Calu3 (cell line): ENCODE measurements around the gene SLC12A8. TPM values are rescaled to one million over a fixed set of nuclear protein-coding genes. Genes with fewer than 3 reads are reported as not detected.

ENCODE experiments used
- BruUV-seq: library from RNA; stranded (reverse); fragments of 400-500 nt; replicated peaks from 2 replicates; lab custom pipeline; 2021; lab: Mats Ljungman, UMichigan
- CTCF ChIA-PET: fragments of 300-600 bp; sonication (Branson Sonifier 250); formaldehyde crosslinking; loops from one replicate; lab custom pipeline; 2022; ENCODE audit warnings: antibody characterized with exemption; lab: Charles Lee
- DNase-seq: peaks from one replicate; pipeline ENCODE4 v3.0.0; 2022
- H3K27ac Mint-ChIP-seq: one replicate; pipeline ENCODE4 v1.8.0; 2022; ENCODE audit warnings: mixed read lengths; ENCODE audit not compliant: unreplicated experiment
- H3K27me3 Mint-ChIP-seq: one replicate; pipeline ENCODE4 v1.8.0; 2022; ENCODE audit warnings: mixed read lengths; ENCODE audit not compliant: unreplicated experiment
- H3K36me3 Mint-ChIP-seq: one replicate; pipeline ENCODE4 v1.8.0; 2022; ENCODE audit warnings: mild to moderate bottlenecking, moderate library complexity, mixed read lengths; ENCODE audit not compliant: insufficient read depth, unreplicated experiment
- H3K4me1 Mint-ChIP-seq: one replicate; pipeline ENCODE4 v1.8.0; 2022; ENCODE audit warnings: mild to moderate bottlenecking, low read depth, mixed read lengths; ENCODE audit not compliant: unreplicated experiment
- H3K4me3 Mint-ChIP-seq: one replicate; pipeline ENCODE4 v1.8.0; 2022; ENCODE audit warnings: mild to moderate bottlenecking, low read depth, moderate library complexity, mixed read lengths; ENCODE audit not compliant: unreplicated experiment
- H3K9me3 Mint-ChIP-seq: one replicate; pipeline ENCODE4 v1.8.0; 2022; ENCODE audit warnings: low read depth, mixed read lengths; ENCODE audit not compliant: unreplicated experiment
- intact Hi-C: fragments of 100-400 bp; cut with micrococcal nuclease; formaldehyde crosslinking; loops from one replicate; pipeline ENCODE4 v1.10.0; 2022; ENCODE audit not compliant: unreplicated experiment
- total RNA-seq: library from RNA; stranded (reverse); gene quantifications from 2 replicates; pipeline ENCODE4 v1.2.3, GENCODE V29; 2022
- TF ChIP-seq, protein P1 (sequence below): fragments of 200-600 bp; IDR thresholded peaks from one replicate; pipeline ENCODE4 v1.8.0; 2022; ENCODE audit warnings: antibody characterized with exemption; ENCODE audit not compliant: unreplicated experiment

The SLC12A8 gene
- total RNA-seq, 1 experiment from 2014 or later = 16.8 TPM

GRCh38 chr3:125260158-125260557 lies 47.6 kb upstream of the SLC12A8 start:
- H3K4me1 Mint-ChIP-seq = peaks cover 6% of the 10 kb centered on the region
- no peak overlapping the region for H3K27ac Mint-ChIP-seq
- CTCF ChIA-PET = no interaction called here
- H3K9me3 Mint-ChIP-seq = peaks cover 4% of the 10 kb centered on the region
- no TSS peak for BruUV-seq
- intact Hi-C loops = no loop called here
- H3K4me3 Mint-ChIP-seq = no peak overlapping the region
- peaks cover 10% of the 10 kb centered on the region for H3K36me3 Mint-ChIP-seq
- H3K27me3 Mint-ChIP-seq = no peaks in the 10 kb centered on the region
- DNase-seq = no peak
- TF ChIP-seq, protein P1, sequence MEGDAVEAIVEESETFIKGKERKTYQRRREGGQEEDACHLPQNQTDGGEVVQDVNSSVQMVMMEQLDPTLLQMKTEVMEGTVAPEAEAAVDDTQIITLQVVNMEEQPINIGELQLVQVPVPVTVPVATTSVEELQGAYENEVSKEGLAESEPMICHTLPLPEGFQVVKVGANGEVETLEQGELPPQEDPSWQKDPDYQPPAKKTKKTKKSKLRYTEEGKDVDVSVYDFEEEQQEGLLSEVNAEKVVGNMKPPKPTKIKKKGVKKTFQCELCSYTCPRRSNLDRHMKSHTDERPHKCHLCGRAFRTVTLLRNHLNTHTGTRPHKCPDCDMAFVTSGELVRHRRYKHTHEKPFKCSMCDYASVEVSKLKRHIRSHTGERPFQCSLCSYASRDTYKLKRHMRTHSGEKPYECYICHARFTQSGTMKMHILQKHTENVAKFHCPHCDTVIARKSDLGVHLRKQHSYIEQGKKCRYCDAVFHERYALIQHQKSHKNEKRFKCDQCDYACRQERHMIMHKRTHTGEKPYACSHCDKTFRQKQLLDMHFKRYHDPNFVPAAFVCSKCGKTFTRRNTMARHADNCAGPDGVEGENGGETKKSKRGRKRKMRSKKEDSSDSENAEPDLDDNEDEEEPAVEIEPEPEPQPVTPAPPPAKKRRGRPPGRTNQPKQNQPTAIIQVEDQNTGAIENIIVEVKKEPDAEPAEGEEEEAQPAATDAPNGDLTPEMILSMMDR = no peak

DNA sequence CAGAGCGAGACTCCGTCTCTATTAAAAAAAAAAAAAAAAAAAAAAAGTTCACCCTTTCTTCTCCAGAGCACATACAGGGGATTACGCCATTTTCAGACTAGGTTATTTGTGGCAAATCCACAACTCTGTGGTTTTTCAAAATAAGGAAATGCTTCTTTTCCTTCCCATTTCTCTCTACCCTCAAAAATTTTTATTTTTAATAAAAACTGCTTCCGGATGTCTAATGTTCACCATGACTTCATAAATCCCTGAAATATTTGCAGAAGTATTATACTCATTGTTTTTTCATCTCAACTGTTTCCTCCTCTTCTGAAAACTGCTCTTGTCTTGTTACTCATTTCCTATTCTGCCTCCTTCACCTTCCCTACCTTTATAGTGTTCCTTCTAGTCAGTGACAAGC lies 45.0 kb upstream of the SLC12A8 start:
- H3K4me3 Mint-ChIP-seq = no peak overlapping the region
- H3K27me3 Mint-ChIP-seq = no peaks in the 10 kb centered on the region
- no TSS peak for BruUV-seq
- intact Hi-C loops = no loop called here
- H3K9me3 Mint-ChIP-seq = peaks cover 4% of the 10 kb centered on the region
- no peaks in the 10 kb centered on the region for H3K4me1 Mint-ChIP-seq
- H3K36me3 Mint-ChIP-seq = peaks cover 10% of the 10 kb centered on the region
- CTCF ChIA-PET = no interaction called here
- TF ChIP-seq, protein P1 = no peak
- H3K27ac Mint-ChIP-seq = no peak overlapping the region
- DNase-seq = no peak

DNA sequence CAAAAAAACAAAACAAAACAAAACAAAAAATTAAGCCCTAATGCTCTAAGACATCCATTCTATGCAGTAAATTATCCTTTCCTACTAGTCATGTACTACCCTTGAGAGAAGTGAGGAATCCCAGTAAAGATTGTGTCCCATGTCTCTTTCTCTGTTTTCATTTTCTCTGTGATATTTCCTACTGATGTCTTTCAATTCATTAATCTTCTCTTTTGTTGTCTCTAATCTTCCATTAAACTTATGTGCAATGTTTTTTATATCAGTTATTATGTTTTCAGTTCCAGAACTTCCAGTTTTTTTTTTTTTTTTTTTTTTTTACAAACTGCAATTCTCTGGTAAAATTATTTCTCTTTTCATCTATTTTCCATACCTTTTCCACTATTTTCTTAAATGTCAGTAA lies 44.1 kb upstream of the SLC12A8 start:
- DNase-seq = no peak
- peaks cover 10% of the 10 kb centered on the region for H3K36me3 Mint-ChIP-seq
- no peaks in the 10 kb centered on the region for H3K27me3 Mint-ChIP-seq
- intact Hi-C loops = no loop called here
- no peak overlapping the region for H3K4me3 Mint-ChIP-seq
- H3K9me3 Mint-ChIP-seq = peaks cover 4% of the 10 kb centered on the region
- CTCF ChIA-PET = no interaction called here
- TF ChIP-seq, protein P1 = no peak
- BruUV-seq = no TSS peak
- no peaks in the 10 kb centered on the region for H3K4me1 Mint-ChIP-seq
- no peak overlapping the region for H3K27ac Mint-ChIP-seq

- Mint-ChIP-seq H3K4me3 (no peak overlapping the region), H3K9me3 (no peaks in the 10 kb centered on the region), H3K36me3 (no peaks in the 10 kb centered on the region), H3K4me1 (no peaks in the 10 kb centered on the region), H3K27ac (no peak overlapping the region), H3K27me3 (no peaks in the 10 kb centered on the region)
- CTCF ChIA-PET = no interaction called here
- intact Hi-C loops = no loop called here
- no TSS peak for BruUV-seq
- no peak for DNase-seq
- TF ChIP-seq, protein P1 = no peak
Observed at GRCh38 chr3:125250973-125251372, 38.4 kb upstream of the SLC12A8 start.
